HepG2 (cell line): ENCODE data around the gene ERBB3. TPM values are rescaled to one million over a fixed set of nuclear protein-coding genes. Genes with fewer than 3 reads are reported as not detected.
A peak's percentile ranks its signal among the peaks of the same experiment; 100 is the strongest.

Experiments used
- ATM ChIP-seq: fragments of 450-650 bp; IDR thresholded peaks from 2 replicates; pipeline ENCODE4 v1.7.1; 2017; ENCODE audit warnings: mild to moderate bottlenecking, borderline replicate concordance
- BRD4 ChIP-seq: sonication (generic); formaldehyde crosslinking; IDR thresholded peaks from 2 replicates; pipeline ENCODE4 v1.4.0; 2020; ENCODE audit warnings: missing genetic modification reagents
- GABPB1 ChIP-seq: IDR thresholded peaks from 2 replicates; pipeline ENCODE4 v1.6.1; 2016; ENCODE audit warnings: mild to moderate bottlenecking, missing genetic modification reagents, moderate library complexity, missing compliant biosample characterization
- HCFC1 ChIP-seq: fragments of 150-350 bp; IDR thresholded peaks from 2 replicates; pipeline ENCODE4 v1.6.1; 2014; ENCODE audit warnings: low read depth, low read length
- HNF1A ChIP-seq, 2 experiments: sonication (generic) in 1 of 2; formaldehyde crosslinking in 1 of 2; IDR thresholded peaks; 2 replicates each; pipeline versions ENCODE4 v1.4.0 to v1.6.1; 2016 to 2020; ENCODE audit warnings: borderline replicate concordance in 1 of 2, low read depth in 1 of 2, mild to moderate bottlenecking in 1 of 2, missing genetic modification reagents in 1 of 2
- MAFG ChIP-seq: sonication (generic); formaldehyde crosslinking; IDR thresholded peaks from 2 replicates; pipeline ENCODE4 v1.5.1; 2020; ENCODE audit warnings: mild to moderate bottlenecking, missing genetic modification reagents
- MTA3 ChIP-seq: sonication (generic); formaldehyde crosslinking; IDR thresholded peaks from 2 replicates; pipeline ENCODE4 v1.4.0; 2020; ENCODE audit warnings: missing genetic modification reagents
- PHF8 ChIP-seq: sonication (generic); formaldehyde crosslinking; IDR thresholded peaks from 2 replicates; pipeline ENCODE4 v1.5.0; 2020; ENCODE audit warnings: missing genetic modification reagents
- PREB ChIP-seq: sonication (generic); formaldehyde crosslinking; IDR thresholded peaks from 2 replicates; pipeline ENCODE4 v1.4.0; 2020; ENCODE audit warnings: missing genetic modification reagents
- SRSF9 ChIP-seq: fragments of 200-400 bp; formaldehyde crosslinking; IDR thresholded peaks from 2 replicates; pipeline ENCODE4 v1.6.1; 2018; ENCODE audit warnings: borderline replicate concordance, mild to moderate bottlenecking, low read depth, low read length; ENCODE audit not compliant: insufficient read depth, poor library complexity, severe bottlenecking
- TBX2 ChIP-seq: sonication (generic); formaldehyde crosslinking; IDR thresholded peaks from 2 replicates; pipeline ENCODE4 v1.5.0; 2020; ENCODE audit warnings: missing genetic modification reagents, mild to moderate bottlenecking, borderline replicate concordance
- TCF7L2 ChIP-seq: IDR thresholded peaks from 2 replicates; pipeline ENCODE4 v1.6.1; 2011; ENCODE audit warnings: mild to moderate bottlenecking, low read depth, low read length, moderate library complexity
- TERF1 ChIP-seq: sonication (generic); formaldehyde crosslinking; IDR thresholded peaks from 2 replicates; pipeline ENCODE4 v1.8.0; 2022; ENCODE audit warnings: mild to moderate bottlenecking, missing genetic modification reagents, moderate library complexity
- ZFX ChIP-seq: sonication (generic); formaldehyde crosslinking; IDR thresholded peaks from 2 replicates; pipeline ENCODE4 v1.4.0; 2020; ENCODE audit warnings: mild to moderate bottlenecking, low read depth, missing genetic modification reagents, moderate library complexity
- ZNF121 ChIP-seq: sonication (generic); formaldehyde crosslinking; IDR thresholded peaks from 2 replicates; pipeline ENCODE4 v1.5.0; 2020; ENCODE audit warnings: mild to moderate bottlenecking, missing genetic modification reagents
- ZNF350 ChIP-seq: sonication (generic); formaldehyde crosslinking; IDR thresholded peaks from 2 replicates; pipeline ENCODE4 v1.4.0; 2020; ENCODE audit warnings: mild to moderate bottlenecking, low read depth, missing genetic modification reagents, borderline replicate concordance
- ZNF430 ChIP-seq: sonication (generic); formaldehyde crosslinking; IDR thresholded peaks from 2 replicates; pipeline ENCODE4 v1.9.0; 2021; ENCODE audit warnings: mild to moderate bottlenecking, missing genetic modification reagents
- ZNF75D ChIP-seq: sonication (generic); formaldehyde crosslinking; IDR thresholded peaks from 2 replicates; pipeline ENCODE4 v1.8.1; 2023; ENCODE audit warnings: missing genetic modification reagents, mild to moderate bottlenecking, borderline replicate concordance
- ZNF781 ChIP-seq: sonication (generic); formaldehyde crosslinking; IDR thresholded peaks from 2 replicates; pipeline ENCODE4 v1.5.1; 2020; ENCODE audit warnings: borderline replicate concordance, mild to moderate bottlenecking, missing genetic modification reagents; ENCODE audit errors: not compliant biosample characterization
- ZNF878 ChIP-seq: sonication (generic); formaldehyde crosslinking; IDR thresholded peaks from 2 replicates; pipeline ENCODE4 v1.8.1; 2023; ENCODE audit warnings: mild to moderate bottlenecking, missing genetic modification reagents, moderate library complexity
- ZSCAN5A ChIP-seq: sonication (generic); formaldehyde crosslinking; IDR thresholded peaks from 2 replicates; pipeline ENCODE4 v1.8.0; 2022; ENCODE audit warnings: mild to moderate bottlenecking, missing genetic modification reagents, borderline replicate concordance
- polyA plus RNA-seq, 8 experiments: library from polyadenylated mRNA; depleted of rRNA in 3 of 8; stranded (reverse) in 7 of 8; unstranded in 1 of 8; fragments of >200 nt; fragmentation: Illumina TruSeq in 4 of 8; extraction: Trizol in 4 of 8; gene quantifications; 2 replicates each; pipeline versions ENCODE4 v1.2.1 to v1.2.3, GENCODE V29; 2011 to 2016; ENCODE audit warnings: low read depth in 4 of 8, missing spikeins in 1 of 8, mixed read lengths in 1 of 8; ENCODE audit not compliant: insufficient read depth in 1 of 8
- total RNA-seq, 5 experiments: library from RNA; depleted of rRNA; stranded (reverse); fragments of >200 nt; fragmentation: Illumina TruSeq; extraction: Trizol; gene quantifications; 2 replicates each; pipeline ENCODE4 v1.2.3, GENCODE V29; 2016; ENCODE audit warnings: low read depth in 1 of 5

Gene ERBB3
- total and polyA plus RNA-seq, 2 of the 13 experiments (the other 11 are each of a cell fraction or from before 2014, with no cell fraction given) = 93.6 to 358 TPM

DNA sequence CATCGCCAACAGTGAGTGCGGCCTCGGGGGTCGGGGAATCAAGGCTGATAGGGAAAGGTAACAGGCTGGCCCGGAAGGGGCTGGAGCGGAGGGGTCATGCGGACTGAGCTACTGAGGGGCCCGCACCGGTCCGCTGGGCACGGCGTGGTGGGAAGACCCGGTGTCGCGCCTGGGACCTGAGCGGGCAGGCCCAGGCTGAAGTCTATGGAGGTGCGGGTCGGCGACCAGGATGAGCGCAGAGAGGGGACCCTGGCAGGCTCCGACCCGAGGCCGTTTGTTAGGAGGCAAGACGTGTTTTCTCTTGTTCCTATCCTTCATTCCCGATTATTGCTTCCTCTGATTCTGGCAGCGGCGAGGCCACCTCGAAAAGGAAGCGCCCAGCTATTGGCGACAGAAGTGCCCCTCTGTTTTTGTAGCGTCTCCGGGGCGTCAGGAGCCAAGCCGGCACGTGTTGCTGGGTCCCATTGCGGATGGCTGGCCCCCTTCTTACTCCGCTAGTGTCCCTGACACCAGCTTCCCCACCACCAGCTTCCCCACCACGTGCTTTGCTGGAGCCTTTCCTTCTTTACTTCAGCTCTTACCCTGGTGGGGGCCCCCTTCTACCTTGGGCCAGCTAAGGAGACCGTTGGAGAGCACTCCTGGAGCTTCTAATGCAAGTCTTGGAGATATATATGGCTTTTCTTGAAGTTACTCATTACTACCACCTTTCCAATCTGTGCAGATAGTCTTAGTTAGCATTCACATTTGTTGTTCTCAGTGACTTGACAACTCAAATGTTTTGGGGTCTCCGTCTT lies 25.0 kb downstream of the ERBB3 start (continued):
- TF ChIP-seq ZNF121 (0 out of 2 replicates have a peak, but pooled peaks have one; percentile 8), TBX2 (no peak), ATM (no peak), ZSCAN5A (CRISPR knock-in tag) (no peak), ZNF75D (CRISPR knock-in tag) (0 out of 2 replicates have a peak, but pooled peaks have one; percentile 4), HCFC1 (no peak), ZFX (CRISPR knock-in tag) (no peak), MAFG (no peak), GABPB1 (CRISPR knock-in tag) (no peak), SRSF9 (no peak), BRD4 (CRISPR knock-in tag) (no peak), ZNF781 (CRISPR knock-in tag) (no peak), MTA3 (no peak), PREB (CRISPR knock-in tag) (no peak), ZNF350 (CRISPR knock-in tag) (no peak; the same call in 1 of the 2 replicates), HNF1A (IDR thresholded peaks at IDR 0.05; ENCODE audit: low read depth) (no peak), HNF1A (CRISPR knock-in tag; IDR thresholded peaks at IDR 0.05; ENCODE audit: borderline replicate concordance) (no peak), PHF8 (CRISPR knock-in tag) (peak; percentile 8; the same call in 1 of the 2 replicates), TERF1 (CRISPR knock-in tag) (no peak), ZNF878 (CRISPR knock-in tag) (no peak), TCF7L2 (no peak), ZNF430 (0 out of 2 replicates have a peak, but pooled peaks have one; percentile 3)
